ENCODE measurements around the gene GPC6.
A peak's percentile ranks its signal among the peaks of the same experiment; 100 is the strongest.

Gene GPC6

GRCh38 chr13:94351292-94351990 lies 1124.8 kb downstream of the GPC6 start:
- DNase-seq (ENCODE audit: low read depth): no peak

- DNase-seq (ENCODE audit: low read depth): no peak
Observed at GRCh38 chr13:94352057-94352456, 1125.5 kb downstream of the GPC6 start.

- no peak for DNase-seq (ENCODE audit: low read depth)
Observed at GRCh38 chr13:94353167-94353710, 1126.6 kb downstream of the GPC6 start.

GRCh38 chr13:94359875-94360274 lies 1133.3 kb downstream of the GPC6 start:
- DNase-seq (ENCODE audit: low read depth): no peak

GRCh38 chr13:94362411-94362909 lies 1135.9 kb downstream of the GPC6 start:
- peak; percentile 67 for DNase-seq (ENCODE audit: low read depth)

GRCh38 chr13:94366677-94367076 lies 1140.1 kb downstream of the GPC6 start:
- DNase-seq (ENCODE audit: low read depth): no peak

- no peak for DNase-seq (ENCODE audit: low read depth)
Observed at GRCh38 chr13:94369972-94370436, 1143.4 kb downstream of the GPC6 start.

GRCh38 chr13:94371855-94372254 lies 1145.2 kb downstream of the GPC6 start:
- no peak for DNase-seq (ENCODE audit: low read depth)

- DNase-seq (ENCODE audit: low read depth): no peak
Observed at GRCh38 chr13:94382517-94382916, 1155.9 kb downstream of the GPC6 start.

- no peak for DNase-seq (ENCODE audit: low read depth)
Observed at GRCh38 chr13:94382960-94383359, 1156.4 kb downstream of the GPC6 start.

GRCh38 chr13:94384231-94384905 lies 1157.8 kb downstream of the GPC6 start:
- DNase-seq (ENCODE audit: low read depth): no peak

- no peak for DNase-seq (ENCODE audit: low read depth)
Observed at GRCh38 chr13:94387047-94387446, 1160.4 kb downstream of the GPC6 start.

- no peak for DNase-seq (ENCODE audit: low read depth)
Observed at GRCh38 chr13:94389604-94390351, 1163.2 kb downstream of the GPC6 start.

- no peak for DNase-seq (ENCODE audit: low read depth)
Observed at GRCh38 chr13:94390881-94391280, 1164.3 kb downstream of the GPC6 start.

- no peak for DNase-seq (ENCODE audit: low read depth)
Observed at GRCh38 chr13:94394723-94395122, 1168.1 kb downstream of the GPC6 start.

- no peak for DNase-seq (ENCODE audit: low read depth)
Observed at GRCh38 chr13:94395860-94396259, 1169.3 kb downstream of the GPC6 start.

- no peak for DNase-seq (ENCODE audit: low read depth)
Observed at GRCh38 chr13:94399812-94400211, 1173.2 kb downstream of the GPC6 start.

GRCh38 chr13:94400874-94401273 lies 1174.3 kb downstream of the GPC6 start:
- no peak for DNase-seq (ENCODE audit: low read depth)

GRCh38 chr13:94408314-94409036 lies 1181.9 kb downstream of the GPC6 start:
- DNase-seq (ENCODE audit: low read depth): no peak

- DNase-seq (ENCODE audit: low read depth): no peak
Observed at GRCh38 chr13:94411747-94412146, 1185.1 kb downstream of the GPC6 start.

GRCh38 chr13:94412870-94413597 lies 1186.4 kb downstream of the GPC6 start:
- DNase-seq (ENCODE audit: low read depth): no peak

All from stimulated activated CD4-positive, alpha-beta T cell treated with anti-CD3 and anti-CD28 coated beads, Interleukin-2, amount 100 ng/mL, for 4 hours (primary cell).